HG03354 (cell line): ENCODE data around the gene C17orf114.

ENCODE experiments used
- ATAC-seq: cut with Tn5 transposase; IDR thresholded peaks from one replicate; pipeline ENCODE4 v1.9.1; 2021; ENCODE audit warnings: mild to moderate bottlenecking; ENCODE audit not compliant: unreplicated experiment, poor library complexity, severe bottlenecking

C17orf114 gene

DNA sequence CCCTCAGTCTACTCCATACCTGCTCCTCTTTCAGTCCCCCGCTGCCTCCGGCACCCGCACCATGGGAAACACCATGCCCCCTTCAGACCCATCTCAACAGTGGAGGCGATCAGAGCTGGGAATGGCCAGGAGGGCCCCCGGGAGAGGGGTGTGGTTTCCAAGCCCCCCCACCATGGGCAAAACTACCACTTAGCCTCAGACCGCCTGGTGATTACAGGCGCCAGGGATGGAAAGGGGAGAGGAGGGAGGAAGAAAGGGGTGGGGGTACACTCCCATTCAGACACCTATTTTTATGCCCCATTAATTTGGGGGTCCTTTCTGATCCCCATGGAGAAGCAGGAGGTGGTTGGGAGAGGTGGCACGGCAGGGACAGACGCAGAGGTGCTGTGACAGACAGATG, at the start of gene C17orf114:
Gene C17orf114 (minus strand): TSS at position 101 of the 400 bp plus-strand sequence.
- ATAC-seq = no peak

DNA sequence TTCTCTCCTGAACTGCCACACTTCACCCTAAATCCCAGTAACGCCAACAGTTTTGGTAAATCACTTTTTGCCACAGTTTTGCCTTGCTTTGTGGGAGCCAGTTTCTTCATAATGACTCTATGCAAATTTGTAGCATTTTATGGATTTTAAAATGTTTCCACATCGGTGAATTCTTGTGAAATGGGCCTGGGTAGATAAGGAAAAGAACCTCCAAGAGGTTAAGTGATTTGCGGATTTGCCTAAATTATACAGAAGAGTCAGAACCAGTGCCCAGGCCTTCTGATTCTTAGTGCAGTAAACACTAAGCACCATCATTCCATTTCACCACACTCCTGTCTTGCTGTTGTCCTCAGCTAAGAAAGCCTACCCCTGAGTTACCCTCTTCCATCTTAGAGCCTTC, 49.0 kb upstream of the C17orf114 start:
- no peak for ATAC-seq

DNA sequence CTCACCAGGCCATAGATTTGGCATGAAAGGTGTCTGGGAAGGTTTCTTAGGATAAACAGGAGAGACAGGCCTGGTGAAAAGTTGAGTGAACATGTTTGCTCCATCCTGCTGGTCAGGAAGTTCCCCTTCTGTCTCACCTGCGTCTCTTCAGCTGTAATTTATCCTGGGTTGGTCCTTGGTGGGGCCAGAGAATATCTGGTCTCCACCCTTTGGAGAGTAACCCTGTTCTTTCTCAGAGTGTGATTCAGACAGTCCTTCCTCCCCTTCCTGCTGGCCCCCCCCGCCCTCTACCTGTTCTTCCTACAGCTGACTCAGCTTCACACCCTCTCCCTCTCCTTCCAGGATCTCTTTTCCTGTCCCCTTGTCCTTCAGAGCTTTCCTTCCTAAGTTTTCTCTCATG, 48.1 kb upstream of the C17orf114 start:
- ATAC-seq = no peak

DNA sequence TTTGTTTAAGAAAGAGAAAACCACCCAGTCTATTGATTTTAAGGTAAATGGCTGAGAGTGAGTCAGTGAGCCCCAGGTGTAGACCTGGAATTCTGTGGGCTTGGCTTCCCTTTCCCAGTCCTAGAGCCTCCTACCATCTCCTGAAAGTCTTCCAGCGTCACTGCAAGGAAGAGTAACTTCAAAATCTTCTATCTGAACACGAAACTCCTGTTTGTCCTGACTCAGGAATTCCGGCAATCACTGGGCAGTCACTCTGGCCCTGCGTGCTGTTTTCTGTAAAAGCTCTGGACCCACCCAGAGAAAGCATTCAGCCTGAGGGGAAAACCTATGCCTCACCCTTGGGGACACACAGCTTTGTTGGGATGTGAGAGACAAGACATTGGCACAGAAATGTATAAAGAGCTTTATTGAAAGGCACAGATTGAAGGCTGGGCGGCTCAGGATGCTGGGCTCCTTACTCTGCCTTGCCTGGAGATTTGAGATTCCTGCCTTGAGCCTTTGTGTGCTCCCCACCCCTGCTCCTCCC, 46.9 kb upstream of the C17orf114 start:
- no peak for ATAC-seq

DNA sequence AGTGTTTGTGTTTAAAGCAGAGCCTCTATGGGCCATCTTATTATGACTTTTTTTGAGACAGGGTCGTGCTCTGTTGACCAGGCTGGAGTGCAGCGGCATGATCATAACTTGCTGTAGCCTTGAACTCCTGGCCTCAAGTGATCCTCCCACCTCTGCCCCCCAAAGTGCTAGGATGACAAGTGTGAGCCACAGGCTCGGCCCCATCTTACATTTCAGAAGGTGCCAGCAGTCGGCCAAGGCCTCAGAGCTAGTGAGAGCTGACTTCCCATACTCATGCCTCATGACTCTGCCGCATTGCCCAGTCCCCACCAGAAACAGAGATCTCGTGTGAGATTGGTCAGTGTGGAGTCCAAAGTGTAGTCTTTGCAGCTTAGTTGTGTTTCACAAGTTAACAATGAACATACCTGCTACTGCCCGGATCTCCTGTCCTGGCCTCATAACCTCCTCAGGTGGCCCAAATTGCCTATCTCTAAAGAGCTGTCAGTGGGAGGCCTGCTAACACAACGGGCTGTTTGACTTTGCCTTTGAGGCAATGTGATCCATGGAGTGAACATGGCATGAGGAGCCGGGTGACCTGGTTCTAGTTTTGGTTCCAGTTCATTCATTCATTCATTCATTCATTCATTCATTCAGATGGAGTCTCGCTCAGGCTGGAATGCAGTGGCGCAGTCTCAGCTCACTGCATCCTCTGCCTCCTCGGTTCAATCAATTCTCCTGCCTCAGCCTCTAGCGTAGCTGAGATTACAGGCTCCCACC, 44.7 kb upstream of the C17orf114 start:
- no peak for ATAC-seq

DNA sequence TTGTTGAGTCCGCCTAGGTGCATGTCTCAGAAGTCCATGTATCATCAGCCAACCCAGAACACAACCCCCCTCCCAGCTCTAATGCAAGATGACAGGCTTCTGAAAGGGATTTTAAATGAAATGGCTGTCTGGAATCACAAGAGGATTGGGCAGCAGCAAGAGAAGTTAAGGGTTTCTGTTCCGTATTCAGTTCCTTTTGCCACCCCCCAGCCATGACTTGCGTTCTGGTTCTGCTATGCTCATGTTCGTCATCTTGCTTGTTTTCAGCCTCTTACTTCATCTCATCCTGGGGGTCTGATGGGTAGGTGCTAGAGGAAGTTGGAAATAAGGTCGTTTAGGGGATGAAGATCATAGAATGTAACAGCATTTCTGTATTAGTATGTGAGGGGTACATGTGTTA, 43.0 kb upstream of the C17orf114 start:
- no peak for ATAC-seq

DNA sequence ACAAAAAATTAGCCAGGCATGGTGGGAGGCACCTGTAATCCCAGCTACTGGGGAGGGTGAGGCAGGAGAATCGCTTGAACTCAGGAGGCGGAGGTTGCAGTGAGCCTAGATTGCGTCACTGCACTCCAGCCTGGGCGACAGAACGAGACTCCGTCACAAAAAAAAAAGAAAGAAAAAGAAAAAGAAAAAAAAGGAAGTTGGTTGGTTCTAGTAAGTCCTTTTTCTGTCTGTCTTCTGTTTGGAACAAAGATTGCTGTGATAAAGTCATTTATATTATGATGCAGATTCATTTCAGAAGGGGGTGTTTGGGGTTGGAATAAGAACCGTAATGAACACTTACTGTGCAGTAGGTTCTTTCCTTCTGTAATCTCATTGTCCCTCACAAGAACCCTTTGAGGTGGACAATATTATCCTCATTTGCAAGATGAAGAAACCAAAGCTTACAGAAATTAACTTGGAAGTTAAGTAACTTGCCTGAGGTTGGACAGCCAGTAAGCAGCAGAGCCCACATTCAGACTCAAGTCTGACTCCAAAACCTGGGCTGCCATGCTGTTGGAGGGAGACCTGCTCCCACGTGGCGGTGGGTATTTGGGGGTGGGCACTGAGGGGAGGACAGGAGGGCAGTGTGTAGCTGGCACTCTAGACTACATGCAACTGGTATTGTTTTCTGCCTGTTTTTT, 41.3 kb upstream of the C17orf114 start:
- ATAC-seq = no peak

DNA sequence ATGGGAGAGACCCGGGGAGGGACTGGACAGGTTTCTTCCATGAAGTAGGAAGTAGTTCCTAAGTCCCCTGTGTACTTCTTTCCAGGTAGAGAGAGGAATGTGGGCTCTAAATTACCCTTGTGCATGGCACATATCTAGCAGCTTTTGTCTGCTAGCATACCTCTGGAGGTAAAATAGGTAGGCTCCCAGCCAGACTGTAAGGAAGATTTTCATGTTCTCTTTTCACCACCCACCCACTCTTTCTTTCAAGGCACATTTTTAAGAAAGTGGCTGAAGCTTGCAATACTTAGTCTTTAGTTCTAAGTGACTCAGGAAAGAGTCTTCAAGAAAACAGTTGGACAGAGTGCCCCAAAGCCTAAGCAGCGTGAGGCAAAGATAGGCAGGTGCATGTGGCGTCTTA, 40.2 kb upstream of the C17orf114 start:
- ATAC-seq = no peak

DNA sequence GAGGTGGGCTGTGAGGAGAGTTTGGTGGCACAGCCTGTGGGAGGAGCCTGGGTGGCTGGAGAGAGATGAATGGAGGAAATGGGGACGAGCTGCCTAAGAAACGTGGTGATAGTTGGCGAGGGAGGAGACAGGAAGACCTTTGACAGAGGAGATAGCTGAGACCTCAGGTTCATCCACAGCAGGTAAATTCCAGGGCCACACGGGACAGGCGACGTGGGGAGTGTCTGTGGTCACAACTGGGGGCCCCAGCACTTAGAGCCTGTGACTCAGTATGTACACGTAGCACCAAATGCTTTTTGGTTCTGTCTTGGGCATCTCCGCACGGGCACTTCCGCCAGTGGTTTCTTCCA, 38.7 kb upstream of the C17orf114 start:
- ATAC-seq = no peak

DNA sequence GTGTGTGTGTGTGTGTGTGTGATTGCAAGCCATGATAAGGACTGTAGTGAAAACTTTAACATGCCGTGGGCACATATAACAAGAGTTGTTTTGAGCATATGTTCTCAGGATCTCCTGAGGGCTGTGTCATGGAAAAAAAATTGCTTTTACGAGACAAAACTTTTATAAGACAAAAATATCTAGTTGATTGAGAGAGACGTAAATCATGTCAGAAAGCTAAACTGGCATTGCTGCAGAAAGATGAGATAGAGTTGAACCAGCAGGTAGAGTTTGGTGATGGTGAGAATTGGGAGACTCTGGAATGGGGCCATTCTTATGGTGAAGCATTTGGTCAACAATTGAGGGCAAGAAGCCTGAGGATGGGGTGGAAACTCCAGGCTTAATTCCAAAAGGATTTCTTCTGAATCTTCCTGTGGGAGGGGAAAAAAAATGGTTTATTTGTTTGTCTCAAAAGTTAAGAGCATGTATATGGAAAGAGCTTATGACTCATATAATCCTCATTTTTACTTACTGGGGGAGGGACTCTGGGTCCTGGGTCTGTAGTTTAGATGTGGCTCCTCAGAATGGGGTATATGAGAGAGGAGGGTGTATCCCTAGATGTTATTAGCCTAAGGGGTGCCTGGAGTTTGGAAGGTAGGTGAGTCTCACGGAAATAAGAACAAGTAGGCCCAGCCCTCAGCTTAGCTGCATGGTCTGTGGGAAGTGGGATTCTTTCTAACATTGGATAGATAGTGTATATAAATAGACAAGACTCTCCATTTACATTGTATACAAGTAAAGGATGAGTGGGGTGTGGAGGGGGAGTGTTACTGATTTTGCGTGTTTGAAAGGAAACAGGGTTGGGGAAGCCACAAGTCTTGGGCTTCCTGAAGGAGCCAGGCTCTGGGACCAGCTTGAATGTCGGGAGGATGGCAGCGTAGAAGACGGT, 38.1 kb upstream of the C17orf114 start:
- no peak for ATAC-seq

DNA sequence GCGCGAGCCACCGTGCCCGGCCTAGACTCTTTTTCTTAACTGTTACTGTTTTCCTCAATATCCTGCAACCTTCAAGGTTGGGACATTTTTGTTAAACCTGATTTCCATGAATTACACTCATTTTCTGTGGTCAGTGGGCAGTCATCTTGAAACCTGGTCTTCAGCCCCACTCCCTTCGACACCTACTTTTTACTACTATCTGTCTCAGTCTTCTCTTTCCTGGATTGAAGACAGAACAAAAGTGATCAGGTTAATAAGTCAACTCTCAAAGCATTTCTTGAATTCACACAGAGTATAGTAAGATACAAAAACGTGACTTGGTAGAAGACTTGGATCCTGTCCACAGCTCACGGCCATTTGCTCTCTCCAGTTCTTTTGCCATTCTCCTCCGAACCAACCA, 37.1 kb upstream of the C17orf114 start:
- no peak for ATAC-seq

DNA sequence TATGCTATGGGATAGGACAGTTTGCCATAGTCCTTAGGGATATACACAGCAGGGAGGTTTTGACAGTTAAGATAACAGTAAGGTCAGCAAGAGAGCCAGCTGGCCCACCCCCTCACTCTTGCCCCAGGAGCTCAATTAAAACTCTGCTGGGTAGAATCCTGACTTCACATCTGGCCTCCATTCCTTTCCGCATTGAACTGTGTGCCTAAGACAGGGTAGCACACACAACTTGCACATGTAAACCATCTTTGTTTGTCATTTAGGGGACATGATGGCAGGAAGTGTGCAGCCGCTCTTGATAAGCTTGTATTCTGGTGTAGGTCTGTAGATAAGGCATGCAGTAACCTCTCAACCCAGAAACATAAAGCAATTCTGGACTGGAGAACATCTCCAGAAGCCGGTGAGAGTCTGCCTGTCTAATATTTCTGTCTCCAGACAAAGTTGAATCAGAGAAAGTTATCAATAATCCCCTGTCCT, 36.2 kb upstream of the C17orf114 start:
- ATAC-seq = no peak

DNA sequence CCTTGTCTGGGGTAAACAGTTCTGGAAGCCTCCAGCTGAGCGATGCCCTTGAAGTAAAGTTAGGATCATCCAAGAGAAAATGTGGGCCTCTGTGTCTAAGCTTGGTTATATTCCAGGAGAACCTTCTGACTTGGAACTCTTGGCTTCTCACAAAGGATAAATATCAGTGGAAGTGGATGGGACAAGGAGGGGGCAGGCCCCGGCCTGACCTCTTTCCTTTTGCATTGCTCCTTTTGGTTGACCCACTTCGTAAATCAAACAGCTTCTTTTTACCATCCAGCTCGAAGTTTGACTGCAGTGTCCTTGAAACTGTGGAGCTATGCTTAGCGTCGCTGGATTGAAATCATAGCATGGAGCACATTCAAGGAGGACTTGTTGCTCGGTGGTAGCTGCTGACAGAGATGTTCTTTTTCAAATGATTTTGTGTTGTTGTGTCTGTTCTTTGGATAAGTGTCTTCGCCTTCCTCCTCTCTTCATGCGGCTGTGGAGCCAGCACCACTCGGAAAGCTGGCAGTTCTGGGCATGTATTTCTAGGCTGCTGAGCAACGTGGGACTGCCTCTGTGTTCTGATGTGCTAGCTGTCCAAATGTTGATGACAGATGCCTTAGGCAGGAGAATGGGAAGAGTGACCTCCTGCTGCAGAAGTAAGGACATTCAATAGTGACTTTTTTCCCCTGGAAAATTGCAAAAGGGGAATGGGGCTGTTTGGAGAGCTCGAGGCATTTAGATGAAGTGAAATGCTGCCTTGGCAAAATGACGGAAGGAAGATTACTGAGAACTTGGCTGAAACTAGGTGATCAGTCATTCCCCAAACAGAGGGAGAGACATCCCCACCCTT, 35.6 kb upstream of the C17orf114 start:
- ATAC-seq = no peak

DNA sequence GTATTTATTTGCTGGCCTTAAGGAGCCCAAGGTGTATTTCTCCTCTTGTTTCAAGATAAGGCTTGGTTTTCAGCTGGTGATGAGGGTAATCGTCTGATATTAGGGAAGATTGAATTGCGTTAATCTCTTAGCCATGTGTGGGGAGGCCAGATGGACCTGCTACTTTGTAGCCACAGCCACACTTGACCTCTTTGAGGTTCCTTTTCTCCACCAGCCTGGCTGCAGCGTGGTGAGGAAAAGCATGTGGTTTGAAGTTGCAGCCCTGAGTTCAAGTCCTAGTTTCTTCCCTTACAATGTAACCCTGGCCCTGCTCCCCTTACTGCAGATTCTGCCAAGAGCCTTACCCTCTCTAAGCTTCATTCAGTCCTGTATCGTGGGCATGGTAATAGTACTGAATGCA, 34.1 kb upstream of the C17orf114 start:
- no peak for ATAC-seq

DNA sequence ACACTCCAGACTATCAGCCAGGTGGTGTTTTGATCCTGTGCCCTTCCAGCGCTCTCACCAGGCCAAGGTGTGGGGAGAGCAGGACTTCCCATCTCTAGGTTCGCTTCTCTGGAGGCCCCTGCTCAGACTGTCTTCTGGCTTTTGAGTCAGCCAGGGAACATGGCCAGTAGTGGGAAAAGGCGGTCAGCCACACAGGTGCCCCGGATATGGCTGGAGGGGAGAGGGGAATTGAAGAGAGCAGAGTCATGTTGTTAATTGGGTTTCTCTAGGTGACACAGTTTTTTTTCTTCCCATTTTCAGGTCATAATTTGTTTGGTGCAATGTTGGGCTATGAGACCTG, 32.5 kb upstream of the C17orf114 start:
- ATAC-seq = no peak

DNA sequence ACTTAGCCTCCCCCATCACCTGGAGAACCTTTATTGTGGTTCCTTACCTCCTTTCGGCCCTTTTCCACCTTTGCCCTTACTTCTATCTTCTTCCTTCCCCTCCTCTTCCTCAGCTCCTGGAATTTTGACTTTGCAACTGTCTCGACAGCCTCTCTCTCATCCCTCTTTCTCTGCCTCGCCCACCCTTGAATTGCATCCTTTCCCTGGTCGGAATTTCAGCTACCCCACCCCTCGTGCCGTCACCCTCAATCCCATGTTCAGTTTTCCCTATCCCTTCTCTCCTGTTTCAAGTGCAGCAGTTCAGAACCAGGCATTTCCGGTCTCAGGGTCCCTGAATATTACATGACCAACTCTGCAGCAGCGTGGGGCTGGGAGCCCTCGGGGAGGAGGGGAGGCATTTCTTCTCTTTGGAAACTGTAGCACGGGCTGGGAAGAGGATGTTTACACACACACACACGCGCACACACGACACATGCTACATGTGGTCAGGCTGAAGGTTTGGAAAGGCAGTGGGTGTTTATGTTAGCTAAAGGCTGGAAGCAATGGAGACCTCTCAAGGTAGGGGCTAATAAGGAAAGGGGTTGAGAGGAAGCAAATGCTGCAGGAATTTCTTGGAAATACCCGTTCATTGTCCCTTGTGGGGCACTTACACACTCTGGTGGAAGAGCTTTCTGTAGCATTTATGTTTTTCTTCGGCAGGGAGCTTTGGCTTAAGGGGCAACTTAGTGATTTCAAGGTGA, 32.0 kb upstream of the C17orf114 start:
- no peak for ATAC-seq

DNA sequence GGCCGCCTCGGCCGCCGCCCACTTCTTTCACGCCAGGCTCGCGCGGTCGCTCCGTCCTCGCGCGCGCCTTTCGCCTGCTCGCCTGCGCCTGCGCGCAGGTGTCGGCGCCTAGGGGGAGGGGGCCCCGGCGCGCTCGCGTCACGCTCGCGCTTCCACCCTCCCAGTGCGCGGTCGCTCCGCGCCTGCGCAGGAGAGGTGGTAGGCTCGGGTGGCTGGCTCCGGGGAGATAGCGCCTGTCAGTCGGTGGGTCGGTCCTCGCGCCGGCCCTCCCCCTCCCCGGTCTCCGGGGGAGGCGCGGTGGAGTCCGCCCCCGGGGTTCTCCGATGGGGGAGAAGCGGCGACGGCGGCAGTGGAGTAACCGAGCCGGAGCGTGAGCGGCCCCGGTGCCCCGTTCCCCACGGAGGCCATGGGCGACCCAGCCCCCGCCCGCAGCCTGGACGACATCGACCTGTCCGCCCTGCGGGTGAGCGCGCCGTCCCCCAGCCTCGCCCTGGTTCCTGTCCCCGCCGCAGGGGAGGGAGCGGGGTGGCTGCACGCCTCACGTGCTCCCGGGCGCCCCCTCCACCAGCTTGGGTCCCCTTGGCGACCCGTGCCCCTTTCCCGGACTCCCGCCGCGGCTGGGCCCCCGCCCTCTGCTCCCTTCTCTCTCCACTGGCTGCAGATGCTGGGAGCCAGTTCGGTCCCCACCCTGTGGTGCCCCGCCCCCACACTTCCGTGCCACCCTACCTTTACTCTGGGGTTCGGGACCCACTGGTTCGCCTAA, 31.2 kb upstream of the C17orf114 start, which contains the start of gene MINK1:
Gene MINK1 (plus strand): TSS at position 163 of the 763 bp plus-strand sequence. CDS start 244 bp downstream, at position 407.
- peak; percentile 86 for ATAC-seq

DNA sequence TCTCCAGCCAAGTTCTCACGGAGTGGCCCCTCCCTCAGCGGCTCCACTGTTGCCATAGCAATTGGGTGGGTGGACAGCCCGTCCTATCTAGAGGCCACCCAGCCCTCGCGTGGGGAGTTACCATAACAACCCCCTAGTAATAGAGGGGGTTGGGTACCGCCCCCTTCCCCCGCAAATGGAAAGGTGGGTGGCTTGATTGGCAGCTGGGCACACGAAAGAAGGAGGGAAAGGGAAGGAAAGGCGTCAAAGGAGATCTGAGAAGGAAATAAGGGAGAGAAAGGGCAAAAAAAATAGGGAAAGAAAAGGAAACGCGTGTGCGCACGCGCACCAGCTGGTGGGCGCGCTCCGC, 30.7 kb upstream of the C17orf114 start:
- ATAC-seq = peak; percentile 32
